ENCODE data around the gene OR51A2. TPM values are rescaled to one million over a fixed set of nuclear protein-coding genes. Genes with fewer than 3 reads are reported as not detected.
"Not testable (repeated sequence)": the region's sequence is repeated elsewhere in the genome, so short reads cannot be mapped to it uniquely, and the experiment has no call there.

Gene OR51A2, protein sequence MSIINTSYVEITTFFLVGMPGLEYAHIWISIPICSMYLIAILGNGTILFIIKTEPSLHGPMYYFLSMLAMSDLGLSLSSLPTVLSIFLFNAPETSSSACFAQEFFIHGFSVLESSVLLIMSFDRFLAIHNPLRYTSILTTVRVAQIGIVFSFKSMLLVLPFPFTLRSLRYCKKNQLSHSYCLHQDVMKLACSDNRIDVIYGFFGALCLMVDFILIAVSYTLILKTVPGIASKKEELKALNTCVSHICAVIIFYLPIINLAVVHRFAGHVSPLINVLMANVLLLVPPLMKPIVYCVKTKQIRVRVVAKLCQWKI
- total RNA-seq (2021; ENCODE audit: unreplicated experiment) (not detected), Bru-seq, nascent RNA (not detected), BruChase-seq, experiment 1, labeled RNA remaining after a 6-hour chase (not detected), BruChase-seq, experiment 2, labeled RNA remaining after a 2-hour chase (not detected)
- polyA plus RNA-seq (2012): not detected in 2 replicates
- long read RNA-seq: 0 reads

- POLR2A ChIA-PET; H3K4me1 ChIP-seq (ENCODE audit: control insufficient read depth in 1 of 2, insufficient read depth in 2 of 2, low read length in 2 of 2); H2AFZ ChIP-seq (ENCODE audit: low read depth, low read length, poor library complexity, severe bottlenecking); H3K9ac ChIP-seq (ENCODE audit: low read length); RAD21 ChIA-PET (ENCODE audit: low non-redundant PET in 1 of 2, low total read pairs in 2 of 2, uncharacterized antibody in 2 of 2, unreplicated experiment in 2 of 2); H3K36me3 ChIP-seq (ENCODE audit: control insufficient read depth in 1 of 2, insufficient read depth in 2 of 2, low read length in 2 of 2); BruUV-seq (replicated peaks); ATAC-seq; DNase-seq (ENCODE audit: low read depth, low spot score); H3K9me3 ChIP-seq (ENCODE audit: control insufficient read depth in 1 of 2, insufficient read depth in 1 of 2, low read depth in 1 of 2, low read length in 2 of 2); H4K20me1 ChIP-seq (ENCODE audit: insufficient read depth); H3K4me3 ChIP-seq (replicated peaks in 1 of 2; ENCODE audit: low read depth in 1 of 2, low read length in 2 of 2); H3K9me2 ChIP-seq (ENCODE audit: insufficient read depth); CTCF ChIA-PET; H3K27ac ChIP-seq (ENCODE audit: low read depth, low read length); H3K79me2 ChIP-seq (ENCODE audit: insufficient read depth, low read length); H3K4me2 ChIP-seq (ENCODE audit: low read length): not testable (repeated sequence)
- intact Hi-C loops (cut with micrococcal nuclease): loop anchor here (1.0 kb wide), 1 partner anchor 10 kb away; no protein-coding TSS in a partner anchor
- H3K27me3 ChIP-seq (ENCODE audit: insufficient read depth, low read length): peaks cover 14% of the 10 kb centered on the region; the same call in 1 of the 2 replicates
These were observed at the start of gene OR51A2 for GRCh38 chr11:4955613-4956012. OR51A2 (minus strand) TSS chr11:4955713; CDS start chr11:4955713, 0 bp downstream.

DNA sequence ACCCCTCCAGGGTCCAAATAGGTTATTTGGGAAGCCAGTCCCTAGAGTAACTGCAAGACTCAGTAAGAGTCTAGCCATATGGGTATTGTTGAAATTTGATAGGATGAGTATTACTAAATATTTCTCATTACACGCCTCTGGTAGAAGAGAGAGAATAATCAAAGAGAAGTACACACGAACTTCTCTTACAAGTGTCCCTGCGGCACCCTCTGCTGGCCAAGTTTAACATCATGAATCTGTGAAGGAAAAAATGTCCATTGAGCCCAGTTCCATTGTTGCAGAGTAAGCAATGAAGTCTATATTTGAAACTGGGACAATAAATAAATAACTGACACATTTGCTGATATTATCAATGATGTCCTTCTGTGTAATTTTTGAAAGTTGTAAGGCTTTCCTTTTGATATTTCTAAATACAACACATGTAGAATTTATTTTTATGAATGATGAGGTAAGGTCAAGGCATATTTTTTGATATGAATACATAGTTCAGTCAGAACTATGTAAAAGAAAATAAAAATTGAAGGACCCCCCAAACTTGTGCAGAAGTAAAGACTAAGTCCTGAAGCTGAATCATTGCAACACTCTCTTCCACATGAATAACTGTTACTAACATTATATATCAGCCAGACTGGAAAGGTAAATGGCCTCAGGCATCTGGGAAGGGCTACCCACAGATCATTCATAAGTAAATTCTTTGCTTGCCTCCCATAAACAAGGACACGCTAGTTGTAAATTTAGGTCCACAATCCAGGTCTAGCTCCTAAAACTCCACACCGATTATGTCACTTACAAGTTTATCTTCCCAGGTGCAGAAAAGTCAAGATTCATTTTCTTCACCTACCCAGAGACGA, 49.1 kb upstream of the OR51A2 start:
- POLR2A ChIA-PET: no interaction called here
- Histone ChIP-seq H3K27me3 (ENCODE audit: insufficient read depth, low read length) (peaks cover 33% of the 10 kb centered on the region), H2AFZ (ENCODE audit: low read depth, low read length, poor library complexity, severe bottlenecking) (no peak overlapping the region), H3K4me3 (replicated peaks in 1 of 2; ENCODE audit: low read depth in 1 of 2, low read length in 2 of 2) (no peak overlapping the region), H3K9ac (ENCODE audit: low read length) (no peak overlapping the region), H3K9me2 (ENCODE audit: insufficient read depth) (no peaks in the 10 kb centered on the region), H3K36me3 (ENCODE audit: control insufficient read depth in 1 of 2, insufficient read depth in 2 of 2, low read length in 2 of 2) (no peaks in the 10 kb centered on the region), H3K4me2 (ENCODE audit: low read length) (no peak overlapping the region), H3K27ac (ENCODE audit: low read depth, low read length) (no peak overlapping the region), H4K20me1 (ENCODE audit: insufficient read depth) (no peaks in the 10 kb centered on the region), H3K4me1 (ENCODE audit: control insufficient read depth in 1 of 2, insufficient read depth in 2 of 2, low read length in 2 of 2) (no peaks in the 10 kb centered on the region), H3K9me3 (ENCODE audit: control insufficient read depth in 1 of 2, insufficient read depth in 1 of 2, low read depth in 1 of 2, low read length in 2 of 2) (no peaks in the 10 kb centered on the region), H3K79me2 (ENCODE audit: insufficient read depth, low read length) (no peaks in the 10 kb centered on the region)
- peak; percentile 71 for ATAC-seq
- TF ChIP-seq CEBPB (IDR thresholded peaks at IDR 0.05; ENCODE audit: low read depth) (no peak), RAD21 (IDR thresholded peaks at IDR 0.05; ENCODE audit: low read depth) (peak; percentile 74), CTCF (IDR thresholded peaks at IDR 0.05 in 2 of 3, conservative IDR thresholded peaks at IDR 0.05 in 1 of 3; ENCODE audit: borderline replicate concordance in 1 of 3, insufficient read depth in 1 of 3, low read depth in 2 of 3, low read length in 2 of 3) (peak; percentile 56 to 73 (median 64); a peak in 5 of 6 replicates)
- BruUV-seq (replicated peaks): no TSS peak
- intact Hi-C loops (cut with micrococcal nuclease): loop anchor here (1.0 to 2.0 kb wide), 3 partner anchors 367 to 818 kb away; partner anchors contain the start of gene OR51D1
- DNase-seq (ENCODE audit: low read depth, low spot score): peak; percentile 36
- CTCF ChIA-PET: interaction anchor here (1.1 kb wide), 1 partner anchor 367 kb away, joined by 3 read pairs; the partner anchor contains the start of gene OR51D1
- RAD21 ChIA-PET (ENCODE audit: low non-redundant PET in 1 of 2, low total read pairs in 2 of 2, uncharacterized antibody in 2 of 2, unreplicated experiment in 2 of 2): interaction anchor here in 1 of 2 experiments (0.9 kb wide), 1 partner anchor 368 kb away, joined by 4 read pairs; the partner anchor contains the start of gene OR51D1
